ENCODE measurements around the gene C16orf89. TPM values are rescaled to one million over a fixed set of nuclear protein-coding genes. Genes with fewer than 3 reads are reported as not detected.
"Not testable (repeated sequence)": the region's sequence is repeated elsewhere in the genome, so short reads cannot be mapped to it uniquely, and the experiment has no call there.

C16orf89 gene
- polyA plus RNA-seq, 3 donors: not detected

GRCh38 chr16:5077304-5077703 lies 11.5 kb upstream of the C16orf89 start:
- no peak overlapping the region for H3K9ac ChIP-seq (ENCODE audit: insufficient read depth, low read length, poor library complexity, severe bottlenecking)
- Mint-ChIP-seq H3K9me3 (no peaks in the 10 kb centered on the region), H3K27me3 (ENCODE audit: low read depth in 3 of 3) (peaks cover 0 to 2% (median 0%) of the 10 kb centered on the region in 3 donors), H3K4me3 (no peak overlapping the region), H3K27ac (peak overlapping the region in 1 of 7 donors; percentile 79), H3K36me3 (peaks cover 51 to 76% of the 10 kb centered on the region in 2 donors), H3K4me1 (peaks cover 9% of the 10 kb centered on the region)
- H4K20me1 ChIP-seq (ENCODE audit: insufficient read depth, low read length): no peaks in the 10 kb centered on the region
- DNase-seq: no peak
- H3K4me1 ChIP-seq (ENCODE audit: control insufficient read depth in 1 of 2, insufficient read depth in 2 of 2, low read length in 2 of 2): peaks cover 7 to 9% of the 10 kb centered on the region in 2 donors
- H3K27ac ChIP-seq (ENCODE audit: low read depth in 1 of 2, low read length in 2 of 2): no peak overlapping the region
- no peak overlapping the region for H3K4me3 ChIP-seq (replicated peaks in 1 of 3; ENCODE audit: low read depth in 2 of 3, low read length in 3 of 3)
- TF ChIP-seq, protein P1, sequence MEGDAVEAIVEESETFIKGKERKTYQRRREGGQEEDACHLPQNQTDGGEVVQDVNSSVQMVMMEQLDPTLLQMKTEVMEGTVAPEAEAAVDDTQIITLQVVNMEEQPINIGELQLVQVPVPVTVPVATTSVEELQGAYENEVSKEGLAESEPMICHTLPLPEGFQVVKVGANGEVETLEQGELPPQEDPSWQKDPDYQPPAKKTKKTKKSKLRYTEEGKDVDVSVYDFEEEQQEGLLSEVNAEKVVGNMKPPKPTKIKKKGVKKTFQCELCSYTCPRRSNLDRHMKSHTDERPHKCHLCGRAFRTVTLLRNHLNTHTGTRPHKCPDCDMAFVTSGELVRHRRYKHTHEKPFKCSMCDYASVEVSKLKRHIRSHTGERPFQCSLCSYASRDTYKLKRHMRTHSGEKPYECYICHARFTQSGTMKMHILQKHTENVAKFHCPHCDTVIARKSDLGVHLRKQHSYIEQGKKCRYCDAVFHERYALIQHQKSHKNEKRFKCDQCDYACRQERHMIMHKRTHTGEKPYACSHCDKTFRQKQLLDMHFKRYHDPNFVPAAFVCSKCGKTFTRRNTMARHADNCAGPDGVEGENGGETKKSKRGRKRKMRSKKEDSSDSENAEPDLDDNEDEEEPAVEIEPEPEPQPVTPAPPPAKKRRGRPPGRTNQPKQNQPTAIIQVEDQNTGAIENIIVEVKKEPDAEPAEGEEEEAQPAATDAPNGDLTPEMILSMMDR (IDR thresholded peaks at IDR 0.05): no peak
- no peak overlapping the region for H3K4me2 ChIP-seq (replicated peaks; ENCODE audit: extremely low read depth, low read length, poor library complexity, severe bottlenecking)
- WGBS (ENCODE audit: insufficient coverage): 99% methylated on average over 13 of the region's 13 CpGs
- peaks cover 9% of the 10 kb centered on the region for H3K79me2 ChIP-seq (ENCODE audit: insufficient read depth, low read length)
- no peak overlapping the region for H2AFZ ChIP-seq (ENCODE audit: insufficient read depth, low read depth, low read length, poor library complexity, severe bottlenecking)
- no peaks in the 10 kb centered on the region for H3K9me3 ChIP-seq (replicated peaks in 1 of 2; ENCODE audit: control insufficient read depth in 1 of 2, insufficient read depth in 1 of 2, low read length in 2 of 2)
- H3K27me3 ChIP-seq (ENCODE audit: control insufficient read depth in 2 of 2, insufficient read depth in 2 of 2, low read length in 2 of 2): no peaks in the 10 kb centered on the region
- peaks cover 36 to 38% of the 10 kb centered on the region in 2 donors for H3K36me3 ChIP-seq (replicated peaks in 1 of 2; ENCODE audit: control insufficient read depth in 1 of 2, insufficient read depth in 2 of 2, low read length in 2 of 2)
- intact Hi-C loops (cut with micrococcal nuclease): no loop called here

GRCh38 chr16:5075637-5076036 lies 9.9 kb upstream of the C16orf89 start:
- peaks cover 9% of the 10 kb centered on the region for H3K79me2 ChIP-seq (ENCODE audit: insufficient read depth, low read length)
- peaks cover 35 to 36% of the 10 kb centered on the region in 2 donors for H3K36me3 ChIP-seq (replicated peaks in 1 of 2; ENCODE audit: control insufficient read depth in 1 of 2, insufficient read depth in 2 of 2, low read length in 2 of 2)
- peaks cover 19% of the 10 kb centered on the region for H3K4me1 Mint-ChIP-seq
- H3K4me2 ChIP-seq (replicated peaks; ENCODE audit: extremely low read depth, low read length, poor library complexity, severe bottlenecking): no peak overlapping the region
- intact Hi-C loops (cut with micrococcal nuclease): no loop called here
- no peak overlapping the region for H3K4me3 Mint-ChIP-seq
- H3K36me3 Mint-ChIP-seq: peaks cover 45 to 62% of the 10 kb centered on the region in 2 donors
- DNase-seq: no peak
- H3K4me3 ChIP-seq (replicated peaks in 1 of 3; ENCODE audit: low read depth in 2 of 3, low read length in 3 of 3): no peak overlapping the region
- TF ChIP-seq, protein P1 (IDR thresholded peaks at IDR 0.05): no peak
- H3K27me3 Mint-ChIP-seq (ENCODE audit: low read depth in 3 of 3): no peaks in the 10 kb centered on the region
- peak overlapping the region in 1 of 7 donors; percentile 21 for H3K27ac Mint-ChIP-seq
- no peaks in the 10 kb centered on the region for H4K20me1 ChIP-seq (ENCODE audit: insufficient read depth, low read length)
- peaks cover 0 to 1% (median 0%) of the 10 kb centered on the region in 7 donors for H3K9me3 Mint-ChIP-seq
- peaks cover 16 to 20% of the 10 kb centered on the region in 2 donors for H3K4me1 ChIP-seq (ENCODE audit: control insufficient read depth in 1 of 2, insufficient read depth in 2 of 2, low read length in 2 of 2)
- H3K9ac ChIP-seq (ENCODE audit: insufficient read depth, low read length, poor library complexity, severe bottlenecking): no peak overlapping the region
- H3K27me3 ChIP-seq (ENCODE audit: control insufficient read depth in 2 of 2, insufficient read depth in 2 of 2, low read length in 2 of 2): no peaks in the 10 kb centered on the region
- H3K9me3 ChIP-seq (replicated peaks in 1 of 2; ENCODE audit: control insufficient read depth in 1 of 2, insufficient read depth in 1 of 2, low read length in 2 of 2): no peaks in the 10 kb centered on the region
- WGBS (ENCODE audit: insufficient coverage): 85% methylated on average over 2 of the region's 5 CpGs
- no peak overlapping the region for H2AFZ ChIP-seq (ENCODE audit: insufficient read depth, low read depth, low read length, poor library complexity, severe bottlenecking)
- H3K27ac ChIP-seq (ENCODE audit: low read depth in 1 of 2, low read length in 2 of 2): no peak overlapping the region

DNA sequence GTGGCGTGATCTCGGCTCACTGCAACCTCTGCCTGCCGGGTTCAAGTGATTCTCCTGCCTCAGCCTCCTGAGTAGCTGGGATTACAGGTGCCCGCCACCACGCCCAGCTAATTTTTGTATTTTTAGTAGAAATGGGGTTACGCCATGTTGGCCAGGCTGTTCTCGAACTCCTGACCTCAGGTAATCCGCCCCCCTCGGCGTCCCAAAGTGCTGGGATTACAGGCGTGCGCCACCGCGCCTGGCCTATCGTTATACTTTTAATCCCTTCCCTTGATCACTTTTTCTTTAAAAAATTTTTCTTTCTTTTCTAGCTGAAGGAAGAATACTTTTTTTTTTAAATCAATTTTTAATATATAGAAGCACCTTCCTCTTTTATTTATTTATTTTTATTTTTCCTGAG lies 8.0 kb upstream of the C16orf89 start:
- H3K27me3 ChIP-seq (ENCODE audit: control insufficient read depth in 2 of 2, insufficient read depth in 2 of 2, low read length in 2 of 2); H3K79me2 ChIP-seq (ENCODE audit: insufficient read depth, low read length); H3K27me3 Mint-ChIP-seq (ENCODE audit: low read depth in 3 of 3); H3K27ac ChIP-seq (ENCODE audit: low read depth in 1 of 2, low read length in 2 of 2); H3K4me3 ChIP-seq (replicated peaks in 1 of 3; ENCODE audit: low read depth in 2 of 3, low read length in 3 of 3); H3K9me3 Mint-ChIP-seq; H3K9ac ChIP-seq (ENCODE audit: insufficient read depth, low read length, poor library complexity, severe bottlenecking); H3K27ac Mint-ChIP-seq; H2AFZ ChIP-seq (ENCODE audit: insufficient read depth, low read depth, low read length, poor library complexity, severe bottlenecking); H3K4me2 ChIP-seq (replicated peaks; ENCODE audit: extremely low read depth, low read length, poor library complexity, severe bottlenecking); H3K9me3 ChIP-seq (replicated peaks in 1 of 2; ENCODE audit: control insufficient read depth in 1 of 2, insufficient read depth in 1 of 2, low read length in 2 of 2); H4K20me1 ChIP-seq (ENCODE audit: insufficient read depth, low read length); intact Hi-C loops (cut with micrococcal nuclease); DNase-seq; H3K4me3 Mint-ChIP-seq: not testable (repeated sequence)
- H3K36me3 ChIP-seq (replicated peaks in 1 of 2; ENCODE audit: control insufficient read depth in 1 of 2, insufficient read depth in 2 of 2, low read length in 2 of 2): peaks cover 30 to 35% of the 10 kb centered on the region in 2 donors
- peaks cover 19% of the 10 kb centered on the region for H3K4me1 Mint-ChIP-seq
- H3K36me3 Mint-ChIP-seq: peaks cover 36 to 43% of the 10 kb centered on the region in 2 donors
- WGBS (ENCODE audit: insufficient coverage): 95% methylated on average over 3 of the region's 15 CpGs
- peaks cover 16 to 20% of the 10 kb centered on the region in 2 donors for H3K4me1 ChIP-seq (ENCODE audit: control insufficient read depth in 1 of 2, insufficient read depth in 2 of 2, low read length in 2 of 2)

Measured in CD14-positive monocyte (primary cell).